GM23338 (cell line): ENCODE results near the gene ADAMTSL5. TPM values are rescaled to one million over a fixed set of nuclear protein-coding genes. Genes with fewer than 3 reads are reported as not detected.
A peak's percentile ranks its signal among the peaks of the same experiment; 100 is the strongest.

ENCODE experiments used
- ATAC-seq: fragments of 200-7000 bp; cut with Tn5 transposase; 3 replicates; pipeline ENCODE4 v1.9.1; 2020
- DNase-seq: peaks from one replicate; pipeline ENCODE4 v3.0.0-alpha.2; 2015; ENCODE audit warnings: low spot score
- H2AFZ ChIP-seq: fragments of 200-600 bp; sonication (generic); 2 replicates; pipeline ENCODE4 v1.8.0; 2016; ENCODE audit warnings: antibody characterized with exemption, mild to moderate bottlenecking, moderate library complexity
- H3F3A ChIP-seq: fragments of 200-600 bp; sonication (generic); replicated peaks from 2 replicates; pipeline ENCODE4 v1.8.0; 2017; ENCODE audit warnings: antibody characterized with exemption, mixed run types, low read depth
- H3K27ac ChIP-seq: fragments of 200-600 bp; sonication (generic); 2 replicates; pipeline ENCODE4 v1.6.1; 2016; ENCODE audit warnings: low read depth
- H3K27me3 ChIP-seq: fragments of 200-600 bp; sonication (generic); 2 replicates; pipeline ENCODE4 v1.8.0; 2016; ENCODE audit warnings: mild to moderate bottlenecking, mixed run types, moderate library complexity; ENCODE audit not compliant: insufficient read depth
- H3K36me3 ChIP-seq: fragments of 200-600 bp; sonication (generic); 2 replicates; pipeline ENCODE4 v1.8.0; 2016; ENCODE audit warnings: mild to moderate bottlenecking; ENCODE audit not compliant: insufficient read depth
- H3K4me1 ChIP-seq: fragments of 200-600 bp; sonication (generic); 2 replicates; pipeline ENCODE4 v1.8.0; 2016; ENCODE audit warnings: mild to moderate bottlenecking, moderate library complexity; ENCODE audit not compliant: insufficient read depth
- H3K4me2 ChIP-seq: fragments of 200-600 bp; sonication (generic); 2 replicates; pipeline ENCODE4 v1.7.1; 2017; ENCODE audit warnings: mixed run types
- H3K4me3 ChIP-seq: fragments of 200-600 bp; sonication (generic); 2 replicates; pipeline ENCODE4 v1.6.1; 2016; ENCODE audit warnings: mixed run types
- H3K79me2 ChIP-seq: fragments of 200-600 bp; sonication (generic); replicated peaks from 2 replicates; pipeline ENCODE4 v1.8.0; 2017; ENCODE audit warnings: mild to moderate bottlenecking; ENCODE audit not compliant: insufficient read depth
- H3K9me2 ChIP-seq: fragments of 200-600 bp; sonication (generic); 2 replicates; pipeline ENCODE4 v1.8.0; 2017; ENCODE audit not compliant: insufficient read depth
- H4K20me1 ChIP-seq: fragments of 200-600 bp; sonication (generic); replicated peaks from 2 replicates; pipeline ENCODE4 v1.8.0; 2017; ENCODE audit warnings: mild to moderate bottlenecking; ENCODE audit not compliant: insufficient read depth
- H3K27ac Mint-ChIP-seq: 2 replicates; pipeline ENCODE4 v1.8.0; 2020; ENCODE audit warnings: inconsistent platforms, mild to moderate bottlenecking, moderate library complexity, mixed read lengths
- H3K27me3 Mint-ChIP-seq: 3 replicates; pipeline ENCODE4 v1.8.0; 2022; ENCODE audit warnings: low read depth, mild to moderate bottlenecking, moderate library complexity, mixed read lengths, inconsistent platforms; ENCODE audit not compliant: insufficient read depth, poor library complexity
- H3K36me3 Mint-ChIP-seq: 3 replicates; pipeline ENCODE4 v1.8.0; 2021; ENCODE audit warnings: low read depth, mild to moderate bottlenecking, inconsistent platforms, moderate library complexity, mixed read lengths
- H3K4me1 Mint-ChIP-seq: 3 replicates; pipeline ENCODE4 v1.8.0; 2020; ENCODE audit warnings: mild to moderate bottlenecking, inconsistent platforms, mixed read lengths
- H3K4me3 Mint-ChIP-seq: 3 replicates; pipeline ENCODE4 v1.8.0; 2021; ENCODE audit warnings: moderate library complexity, mild to moderate bottlenecking, inconsistent platforms, mixed read lengths
- H3K9me3 Mint-ChIP-seq: 3 replicates; pipeline ENCODE4 v1.8.0; 2020; ENCODE audit warnings: moderate library complexity, mild to moderate bottlenecking, inconsistent platforms, mixed read lengths
- CREB1 ChIP-seq: fragments of 250-450 bp; sonication (Bioruptor Pico); IDR thresholded peaks from 2 replicates; pipeline ENCODE4 v1.5.0; 2020; ENCODE audit warnings: low read depth, mild to moderate bottlenecking, moderate library complexity
- POLR2AphosphoS5 ChIP-seq: IDR thresholded peaks from 2 replicates; pipeline ENCODE4 v1.6.1; 2016; ENCODE audit warnings: antibody characterized with exemption, low read depth
- polyA plus RNA-seq: library from polyadenylated mRNA; unstranded; fragments of >200 nt; fragmentation: Nextera tagmentation; extraction: Ambion mirVana; gene quantifications from 2 replicates; pipeline ENCODE4 v1.2.1, GENCODE V29; 2016
- total RNA-seq: library from RNA; depleted of rRNA; stranded (reverse); fragments of >200 nt; shearing (Covaris generic); gene quantifications from 2 replicates; pipeline ENCODE4 v1.2.3, GENCODE V29; 2014
- TF ChIP-seq, protein P1 (sequence below): fragments of 250-450 bp; sonication (Bioruptor Pico); IDR thresholded peaks from 2 replicates; pipeline ENCODE4 v1.5.0; 2020; ENCODE audit warnings: mild to moderate bottlenecking, moderate library complexity

The ADAMTSL5 gene
- total and polyA plus RNA-seq, 2 experiments from 2014 or later, result 0.10 to 0.97 TPM

- TF ChIP-seq, protein P1, sequence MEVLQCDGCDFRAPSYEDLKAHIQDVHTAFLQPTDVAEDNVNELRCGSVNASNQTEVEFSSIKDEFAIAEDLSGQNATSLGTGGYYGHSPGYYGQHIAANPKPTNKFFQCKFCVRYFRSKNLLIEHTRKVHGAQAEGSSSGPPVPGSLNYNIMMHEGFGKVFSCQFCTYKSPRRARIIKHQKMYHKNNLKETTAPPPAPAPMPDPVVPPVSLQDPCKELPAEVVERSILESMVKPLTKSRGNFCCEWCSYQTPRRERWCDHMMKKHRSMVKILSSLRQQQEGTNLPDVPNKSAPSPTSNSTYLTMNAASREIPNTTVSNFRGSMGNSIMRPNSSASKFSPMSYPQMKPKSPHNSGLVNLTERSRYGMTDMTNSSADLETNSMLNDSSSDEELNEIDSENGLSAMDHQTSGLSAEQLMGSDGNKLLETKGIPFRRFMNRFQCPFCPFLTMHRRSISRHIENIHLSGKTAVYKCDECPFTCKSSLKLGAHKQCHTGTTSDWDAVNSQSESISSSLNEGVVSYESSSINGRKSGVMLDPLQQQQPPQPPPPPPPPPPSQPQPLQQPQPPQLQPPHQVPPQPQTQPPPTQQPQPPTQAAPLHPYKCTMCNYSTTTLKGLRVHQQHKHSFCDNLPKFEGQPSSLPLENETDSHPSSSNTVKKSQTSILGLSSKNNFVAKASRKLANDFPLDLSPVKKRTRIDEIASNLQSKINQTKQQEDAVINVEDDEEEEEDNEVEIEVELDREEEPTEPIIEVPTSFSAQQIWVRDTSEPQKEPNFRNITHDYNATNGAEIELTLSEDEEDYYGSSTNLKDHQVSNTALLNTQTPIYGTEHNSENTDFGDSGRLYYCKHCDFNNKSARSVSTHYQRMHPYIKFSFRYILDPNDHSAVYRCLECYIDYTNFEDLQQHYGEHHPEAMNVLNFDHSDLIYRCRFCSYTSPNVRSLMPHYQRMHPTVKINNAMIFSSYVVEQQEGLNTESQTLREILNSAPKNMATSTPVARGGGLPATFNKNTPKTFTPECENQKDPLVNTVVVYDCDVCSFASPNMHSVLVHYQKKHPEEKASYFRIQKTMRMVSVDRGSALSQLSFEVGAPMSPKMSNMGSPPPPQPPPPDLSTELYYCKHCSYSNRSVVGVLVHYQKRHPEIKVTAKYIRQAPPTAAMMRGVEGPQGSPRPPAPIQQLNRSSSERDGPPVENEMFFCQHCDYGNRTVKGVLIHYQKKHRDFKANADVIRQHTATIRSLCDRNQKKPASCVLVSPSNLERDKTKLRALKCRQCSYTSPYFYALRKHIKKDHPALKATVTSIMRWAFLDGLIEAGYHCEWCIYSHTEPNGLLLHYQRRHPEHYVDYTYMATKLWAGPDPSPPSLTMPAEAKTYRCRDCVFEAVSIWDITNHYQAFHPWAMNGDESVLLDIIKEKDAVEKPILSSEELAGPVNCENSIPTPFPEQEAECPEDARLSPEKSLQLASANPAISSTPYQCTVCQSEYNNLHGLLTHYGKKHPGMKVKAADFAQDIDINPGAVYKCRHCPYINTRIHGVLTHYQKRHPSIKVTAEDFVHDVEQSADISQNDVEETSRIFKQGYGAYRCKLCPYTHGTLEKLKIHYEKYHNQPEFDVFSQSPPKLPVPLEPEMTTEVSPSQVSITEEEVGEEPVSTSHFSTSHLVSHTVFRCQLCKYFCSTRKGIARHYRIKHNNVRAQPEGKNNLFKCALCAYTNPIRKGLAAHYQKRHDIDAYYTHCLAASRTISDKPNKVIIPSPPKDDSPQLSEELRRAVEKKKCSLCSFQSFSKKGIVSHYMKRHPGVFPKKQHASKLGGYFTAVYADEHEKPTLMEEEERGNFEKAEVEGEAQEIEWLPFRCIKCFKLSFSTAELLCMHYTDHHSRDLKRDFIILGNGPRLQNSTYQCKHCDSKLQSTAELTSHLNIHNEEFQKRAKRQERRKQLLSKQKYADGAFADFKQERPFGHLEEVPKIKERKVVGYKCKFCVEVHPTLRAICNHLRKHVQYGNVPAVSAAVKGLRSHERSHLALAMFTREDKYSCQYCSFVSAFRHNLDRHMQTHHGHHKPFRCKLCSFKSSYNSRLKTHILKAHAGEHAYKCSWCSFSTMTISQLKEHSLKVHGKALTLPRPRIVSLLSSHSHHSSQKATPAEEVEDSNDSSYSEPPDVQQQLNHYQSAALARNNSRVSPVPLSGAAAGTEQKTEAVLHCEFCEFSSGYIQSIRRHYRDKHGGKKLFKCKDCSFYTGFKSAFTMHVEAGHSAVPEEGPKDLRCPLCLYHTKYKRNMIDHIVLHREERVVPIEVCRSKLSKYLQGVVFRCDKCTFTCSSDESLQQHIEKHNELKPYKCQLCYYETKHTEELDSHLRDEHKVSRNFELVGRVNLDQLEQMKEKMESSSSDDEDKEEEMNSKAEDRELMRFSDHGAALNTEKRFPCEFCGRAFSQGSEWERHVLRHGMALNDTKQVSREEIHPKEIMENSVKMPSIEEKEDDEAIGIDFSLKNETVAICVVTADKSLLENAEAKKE (CRISPR knock-in tag), result no peak
- no peak for TF ChIP-seq CREB1 (CRISPR knock-in tag)
Measured at GRCh38 chr19:1474011-1474764, 38.6 kb downstream of the ADAMTSL5 start (continued).

- Histone ChIP-seq H3F3A (peaks cover 24% of the 10 kb centered on the region), H3K4me1 (peaks cover 9% of the 10 kb centered on the region; the same call in 1 of the 2 replicates), H3K79me2 (peaks cover 16% of the 10 kb centered on the region), H3K4me3 (no peak overlapping the region), H3K27me3 (peaks cover 49% of the 10 kb centered on the region), H3K4me2 (no peak overlapping the region), H4K20me1 (peaks cover 30% of the 10 kb centered on the region), H3K9me2 (no peaks in the 10 kb centered on the region), H3K27ac (no peak overlapping the region), H3K36me3 (0 out of 2 replicates have a peak, but pooled peaks cover 5% of the 10 kb centered on the region), H2AFZ (no peak overlapping the region)
- Mint-ChIP-seq H3K9me3 (0 out of 3 replicates have a peak, but pooled peaks cover 3% of the 10 kb centered on the region), H3K36me3 (peaks cover 6% of the 10 kb centered on the region; the same call in 2 of the 3 replicates), H3K27ac (no peak overlapping the region), H3K4me1 (peaks cover 10% of the 10 kb centered on the region; the same call in 2 of the 3 replicates), H3K27me3 (peaks cover 41% of the 10 kb centered on the region), H3K4me3 (no peak overlapping the region)
- DNase-seq (no peak), ATAC-seq (no peak)
- TF ChIP-seq, protein P1 (CRISPR knock-in tag), result no peak
- TF ChIP-seq POLR2AphosphoS5, result peak; percentile 31; the same call in 1 of the 2 replicates
Measured at GRCh38 chr19:1473085-1473851, 39.6 kb downstream of the ADAMTSL5 start.
